ENCODE results near the gene ELSPBP1.

- TF ChIP-seq, protein P1, sequence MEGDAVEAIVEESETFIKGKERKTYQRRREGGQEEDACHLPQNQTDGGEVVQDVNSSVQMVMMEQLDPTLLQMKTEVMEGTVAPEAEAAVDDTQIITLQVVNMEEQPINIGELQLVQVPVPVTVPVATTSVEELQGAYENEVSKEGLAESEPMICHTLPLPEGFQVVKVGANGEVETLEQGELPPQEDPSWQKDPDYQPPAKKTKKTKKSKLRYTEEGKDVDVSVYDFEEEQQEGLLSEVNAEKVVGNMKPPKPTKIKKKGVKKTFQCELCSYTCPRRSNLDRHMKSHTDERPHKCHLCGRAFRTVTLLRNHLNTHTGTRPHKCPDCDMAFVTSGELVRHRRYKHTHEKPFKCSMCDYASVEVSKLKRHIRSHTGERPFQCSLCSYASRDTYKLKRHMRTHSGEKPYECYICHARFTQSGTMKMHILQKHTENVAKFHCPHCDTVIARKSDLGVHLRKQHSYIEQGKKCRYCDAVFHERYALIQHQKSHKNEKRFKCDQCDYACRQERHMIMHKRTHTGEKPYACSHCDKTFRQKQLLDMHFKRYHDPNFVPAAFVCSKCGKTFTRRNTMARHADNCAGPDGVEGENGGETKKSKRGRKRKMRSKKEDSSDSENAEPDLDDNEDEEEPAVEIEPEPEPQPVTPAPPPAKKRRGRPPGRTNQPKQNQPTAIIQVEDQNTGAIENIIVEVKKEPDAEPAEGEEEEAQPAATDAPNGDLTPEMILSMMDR (IDR thresholded peaks at IDR 0.05; ENCODE audit: insufficient read depth, low read length) = no peak
- no peak for TF ChIP-seq POLR2AphosphoS5 (IDR thresholded peaks at IDR 0.05; ENCODE audit: low read depth)
- TF ChIP-seq, protein P2, sequence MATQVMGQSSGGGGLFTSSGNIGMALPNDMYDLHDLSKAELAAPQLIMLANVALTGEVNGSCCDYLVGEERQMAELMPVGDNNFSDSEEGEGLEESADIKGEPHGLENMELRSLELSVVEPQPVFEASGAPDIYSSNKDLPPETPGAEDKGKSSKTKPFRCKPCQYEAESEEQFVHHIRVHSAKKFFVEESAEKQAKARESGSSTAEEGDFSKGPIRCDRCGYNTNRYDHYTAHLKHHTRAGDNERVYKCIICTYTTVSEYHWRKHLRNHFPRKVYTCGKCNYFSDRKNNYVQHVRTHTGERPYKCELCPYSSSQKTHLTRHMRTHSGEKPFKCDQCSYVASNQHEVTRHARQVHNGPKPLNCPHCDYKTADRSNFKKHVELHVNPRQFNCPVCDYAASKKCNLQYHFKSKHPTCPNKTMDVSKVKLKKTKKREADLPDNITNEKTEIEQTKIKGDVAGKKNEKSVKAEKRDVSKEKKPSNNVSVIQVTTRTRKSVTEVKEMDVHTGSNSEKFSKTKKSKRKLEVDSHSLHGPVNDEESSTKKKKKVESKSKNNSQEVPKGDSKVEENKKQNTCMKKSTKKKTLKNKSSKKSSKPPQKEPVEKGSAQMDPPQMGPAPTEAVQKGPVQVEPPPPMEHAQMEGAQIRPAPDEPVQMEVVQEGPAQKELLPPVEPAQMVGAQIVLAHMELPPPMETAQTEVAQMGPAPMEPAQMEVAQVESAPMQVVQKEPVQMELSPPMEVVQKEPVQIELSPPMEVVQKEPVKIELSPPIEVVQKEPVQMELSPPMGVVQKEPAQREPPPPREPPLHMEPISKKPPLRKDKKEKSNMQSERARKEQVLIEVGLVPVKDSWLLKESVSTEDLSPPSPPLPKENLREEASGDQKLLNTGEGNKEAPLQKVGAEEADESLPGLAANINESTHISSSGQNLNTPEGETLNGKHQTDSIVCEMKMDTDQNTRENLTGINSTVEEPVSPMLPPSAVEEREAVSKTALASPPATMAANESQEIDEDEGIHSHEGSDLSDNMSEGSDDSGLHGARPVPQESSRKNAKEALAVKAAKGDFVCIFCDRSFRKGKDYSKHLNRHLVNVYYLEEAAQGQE (IDR thresholded peaks at IDR 0.05; ENCODE audit: insufficient replicate concordance, low read depth) = no peak
- no peak for TF ChIP-seq GABPA (IDR thresholded peaks at IDR 0.05; ENCODE audit: low read depth)
- no peak for TF ChIP-seq SPI1 (IDR thresholded peaks at IDR 0.05; ENCODE audit: borderline replicate concordance, low read depth)
Measured at GRCh38 chr19:48064509-48064908, 70.1 kb downstream of the ELSPBP1 start.

Measured in HL-60 (cell line).